Upper lobe of left lung (tissue), 6 donors: ENCODE results near the gene PTPN6. TPM values are rescaled to one million over a fixed set of nuclear protein-coding genes. Genes with fewer than 3 reads are reported as not detected.

Source experiments
- ATAC-seq, 2 donors: fragments of 200-7000 bp; cut with Tn5 transposase; one replicate each; pipeline ENCODE4 v1.9.1; 2022; ENCODE audit warnings: mild to moderate bottlenecking in 2 of 2, moderate library complexity in 2 of 2; ENCODE audit not compliant: low FRiP score in 2 of 2
- DNase-seq, 2 donors: peaks; one replicate each; pipeline ENCODE4 v3.0.0-alpha.2; 2019 to 2020
- H3K27ac ChIP-seq, 4 donors: fragments of 200-600 bp; sonication (generic); one replicate each; pipeline ENCODE4 v1.5.1; 2016 to 2019
- H3K27me3 ChIP-seq, 4 donors: fragments of 200-600 bp; sonication (generic); one replicate each; pipeline ENCODE4 v1.5.1; 2017 to 2019
- H3K36me3 ChIP-seq, 4 donors: fragments of 200-600 bp; sonication (generic); one replicate each; pipeline ENCODE4 v1.5.1; 2016 to 2019
- H3K4me1 ChIP-seq, 4 donors: fragments of 200-600 bp; sonication (generic); one replicate each; pipeline ENCODE4 v1.5.1; 2018 to 2019
- H3K4me3 ChIP-seq, 4 donors: fragments of 200-600 bp; sonication (generic); one replicate each; pipeline ENCODE4 v1.5.1; 2017 to 2019; ENCODE audit warnings: mild to moderate bottlenecking in 2 of 4, moderate library complexity in 1 of 4
- H3K9me3 ChIP-seq, 4 donors: fragments of 200-600 bp; sonication (generic); one replicate each; pipeline ENCODE4 v1.5.1; 2018 to 2019
- EP300 ChIP-seq, 4 donors: sonication (generic); formaldehyde crosslinking; IDR thresholded peaks; one replicate each; pipeline ENCODE4 v1.5.1; 2017; ENCODE audit warnings: antibody characterized with exemption in 4 of 4, control low read depth in 2 of 4
- POLR2A ChIP-seq, 4 donors: fragments of 450-650 bp; IDR thresholded peaks; one replicate each; pipeline ENCODE4 v1.5.1; 2016 to 2017; ENCODE audit warnings: antibody characterized with exemption in 4 of 4, mild to moderate bottlenecking in 2 of 4
- POLR2AphosphoS5 ChIP-seq, 2 donors: sonication (generic); formaldehyde crosslinking; IDR thresholded peaks; one replicate each; pipeline ENCODE4 v1.5.1; 2017; ENCODE audit warnings: antibody characterized with exemption in 2 of 2
- WGBS, 2 donors: methylation state at CpG; one replicate each; pipeline ENCODE4 v1.1.5; 2017 to 2018; 5-methylcytosine and 5-hydroxymethylcytosine counted together
- total RNA-seq, 6 donors: library from RNA; depleted of rRNA in 4 of 6; stranded (reverse); fragments of >200 nt in 4 of 6; gene quantifications; one replicate each; pipeline versions ENCODE4 v1.1.0 to v1.2.1, GENCODE V29; 2016 to 2021
- TF ChIP-seq, protein P1 (sequence below), 6 experiments: fragments of 450-650 bp in 4 of 6; fragments of 200-600 bp in 2 of 6; sonication (generic) in 2 of 6; IDR thresholded peaks; one replicate each; pipeline ENCODE4 v1.5.1; 2016 to 2019; ENCODE audit warnings: antibody characterized with exemption in 6 of 6
- donor health status: DM: no; HTN: no; CAD: no; lungs with moderate emphysema.
- donor health status: DM: no; HTN: yes; CAD: no; lungs with severe emphysema.

Gene PTPN6
- total RNA-seq, 6 donors from 2014 or later: 56.3 to 215 (median 114) TPM

DNA sequence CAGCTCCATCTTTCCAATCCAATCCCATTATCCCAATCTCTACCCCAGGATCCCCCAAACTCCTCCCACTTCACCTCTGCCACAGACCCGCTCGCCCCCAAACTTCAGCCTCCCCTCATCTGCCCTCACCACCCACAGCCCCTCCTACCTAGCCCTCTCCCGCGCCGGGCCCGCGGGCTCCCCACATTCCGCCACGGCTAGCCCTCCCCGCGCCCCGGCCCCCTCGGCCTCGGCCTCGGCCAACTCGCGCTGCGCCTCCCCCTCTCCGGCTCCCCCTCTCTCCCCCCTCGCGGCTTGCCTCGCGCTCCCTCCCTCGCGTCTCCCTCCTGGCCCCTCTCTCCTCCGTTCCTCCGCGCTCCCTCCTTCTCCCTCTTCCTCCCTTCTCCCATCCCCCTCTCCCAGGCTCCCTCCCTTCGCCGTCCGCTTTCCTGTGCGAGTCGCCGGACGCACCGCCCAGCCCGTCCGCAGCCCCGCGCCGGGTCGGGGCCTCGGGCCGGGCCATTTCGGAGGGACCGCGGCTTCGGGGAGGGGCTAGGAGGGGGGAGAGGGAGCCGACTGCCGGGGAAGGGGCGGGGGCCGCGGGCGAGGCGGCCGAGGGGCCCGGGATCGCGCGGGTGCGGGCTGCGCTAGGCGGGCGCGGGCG, 23.7 kb upstream of the PTPN6 start, which contains the start of gene ATN1:
ATN1 (plus strand) TSS at position 581 of the 643 bp plus-strand sequence. CDS start 6,043 bp downstream, outside the sequence.
- WGBS, 2 donors: 0 to 1% methylated on average over 27 to 31 of the region's 66 CpGs
- peak; percentile 67 to 93 for DNase-seq
- Histone ChIP-seq H3K36me3 (peaks cover 0 to 3% (median under 1%) of the 10 kb centered on the region in 4 donors), H3K27ac (peak within 1 kb of the TSS; percentile 92 to 99 (median 96)), H3K4me1 (peaks cover 49 to 69% (median 54%) of the 10 kb centered on the region in 4 donors), H3K4me3 (peak within 1 kb of the TSS; percentile 86 to 96 (median 90)), H3K9me3 (no peaks in the 10 kb centered on the region), H3K27me3 (no peaks in the 10 kb centered on the region)
- TF ChIP-seq POLR2AphosphoS5 (IDR thresholded peaks at IDR 0.05) (peak; percentile 70 to 76), POLR2A (IDR thresholded peaks at IDR 0.05) (peak in 1 of 4 donors; percentile 58)
- TF ChIP-seq, protein P1, sequence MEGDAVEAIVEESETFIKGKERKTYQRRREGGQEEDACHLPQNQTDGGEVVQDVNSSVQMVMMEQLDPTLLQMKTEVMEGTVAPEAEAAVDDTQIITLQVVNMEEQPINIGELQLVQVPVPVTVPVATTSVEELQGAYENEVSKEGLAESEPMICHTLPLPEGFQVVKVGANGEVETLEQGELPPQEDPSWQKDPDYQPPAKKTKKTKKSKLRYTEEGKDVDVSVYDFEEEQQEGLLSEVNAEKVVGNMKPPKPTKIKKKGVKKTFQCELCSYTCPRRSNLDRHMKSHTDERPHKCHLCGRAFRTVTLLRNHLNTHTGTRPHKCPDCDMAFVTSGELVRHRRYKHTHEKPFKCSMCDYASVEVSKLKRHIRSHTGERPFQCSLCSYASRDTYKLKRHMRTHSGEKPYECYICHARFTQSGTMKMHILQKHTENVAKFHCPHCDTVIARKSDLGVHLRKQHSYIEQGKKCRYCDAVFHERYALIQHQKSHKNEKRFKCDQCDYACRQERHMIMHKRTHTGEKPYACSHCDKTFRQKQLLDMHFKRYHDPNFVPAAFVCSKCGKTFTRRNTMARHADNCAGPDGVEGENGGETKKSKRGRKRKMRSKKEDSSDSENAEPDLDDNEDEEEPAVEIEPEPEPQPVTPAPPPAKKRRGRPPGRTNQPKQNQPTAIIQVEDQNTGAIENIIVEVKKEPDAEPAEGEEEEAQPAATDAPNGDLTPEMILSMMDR (IDR thresholded peaks at IDR 0.05): no peak
- peak; percentile 12 to 76 for ATAC-seq

DNA sequence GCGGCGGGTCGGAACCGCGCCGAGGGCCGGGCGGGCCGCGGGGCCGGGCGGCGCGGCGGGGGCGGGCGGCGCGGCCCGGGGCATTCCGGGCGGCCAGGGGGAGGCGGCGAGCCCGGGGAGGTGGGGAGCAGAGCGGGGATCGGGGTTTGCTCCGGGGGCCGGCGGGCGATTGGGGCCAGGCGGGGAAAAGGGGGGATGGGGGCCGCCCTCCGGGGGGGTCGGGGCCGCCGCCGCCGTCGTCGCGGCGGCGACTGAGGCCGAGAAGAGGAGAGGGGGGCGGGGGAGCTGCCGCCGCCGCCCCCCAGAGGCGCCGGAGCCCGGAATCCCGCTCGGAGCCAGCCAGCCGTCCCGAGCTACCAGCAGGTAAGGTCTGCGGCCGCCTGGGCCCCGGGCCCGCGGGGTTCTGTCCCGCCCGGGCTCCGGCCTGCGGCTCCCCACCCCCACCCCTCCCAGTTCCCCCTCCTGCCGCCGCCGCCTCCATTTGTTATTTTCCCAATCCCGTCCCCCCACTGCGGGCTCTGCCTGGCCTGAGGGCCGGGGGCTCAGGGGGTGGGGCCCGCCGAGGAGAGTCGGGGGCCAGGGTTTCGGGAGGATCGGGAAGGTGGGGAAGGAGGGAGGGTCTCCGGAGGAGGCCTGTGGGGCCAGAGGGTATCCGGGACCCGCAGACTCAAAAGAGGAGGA, 23.0 kb upstream of the PTPN6 start:
- 0 to 1% methylated on average over 9 to 12 of the region's 79 CpGs for WGBS, 2 donors
- Histone ChIP-seq H3K27me3 (no peaks in the 10 kb centered on the region), H3K4me1 (peaks cover 53 to 74% (median 59%) of the 10 kb centered on the region in 4 donors), H3K9me3 (no peaks in the 10 kb centered on the region), H3K27ac (peak overlapping the region; percentile 92 to 99 (median 96)), H3K36me3 (peaks cover 0 to 3% (median 0%) of the 10 kb centered on the region in 4 donors), H3K4me3 (peak overlapping the region; percentile 86 to 96 (median 90))
- peak in 1 of 2 donors; percentile 87 for DNase-seq
- TF ChIP-seq POLR2A (IDR thresholded peaks at IDR 0.05) (no peak), POLR2AphosphoS5 (IDR thresholded peaks at IDR 0.05) (no peak), EP300 (IDR thresholded peaks at IDR 0.05) (no peak)
- TF ChIP-seq, protein P1 (IDR thresholded peaks at IDR 0.05): no peak
- ATAC-seq: no peak

DNA sequence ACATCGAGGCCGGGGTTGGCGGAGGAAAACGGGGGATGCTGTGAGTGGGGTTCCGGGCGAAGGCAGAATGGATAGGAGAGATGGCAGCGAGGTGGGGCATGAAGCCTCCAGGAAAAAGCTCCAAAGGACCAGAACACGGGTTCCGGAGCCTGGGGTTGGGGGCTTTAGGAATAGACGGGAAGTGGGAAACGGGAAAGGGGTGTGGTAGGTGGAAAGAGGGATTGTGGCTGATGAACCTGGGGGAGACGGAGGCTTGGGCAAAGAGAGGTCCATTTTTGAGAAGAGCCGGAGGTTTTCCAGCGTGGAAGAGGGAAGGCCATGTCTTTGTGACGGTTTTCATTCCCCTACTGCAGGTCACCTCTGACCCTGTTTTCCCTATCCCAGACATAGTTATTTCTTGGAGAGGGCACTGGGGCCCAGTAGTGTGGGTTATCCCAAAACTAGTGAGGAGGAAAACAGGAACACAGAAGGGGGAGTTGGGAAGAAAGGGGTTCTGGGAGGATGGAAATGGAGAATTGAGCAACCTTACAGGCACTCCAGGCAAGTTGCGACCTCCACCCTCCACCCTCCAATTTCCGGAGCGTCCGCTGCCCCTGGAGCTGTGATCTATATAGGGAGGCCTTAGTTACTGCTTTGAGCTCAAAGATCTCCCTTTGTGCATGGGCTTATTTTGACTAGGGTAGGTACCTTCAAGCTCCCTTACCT, 22.3 kb upstream of the PTPN6 start:
- DNase-seq: no peak
- Histone ChIP-seq H3K4me3 (peak overlapping the region; percentile 86 to 96 (median 90)), H3K4me1 (peaks cover 60 to 80% (median 65%) of the 10 kb centered on the region in 4 donors), H3K36me3 (peaks cover 2 to 7% (median 3%) of the 10 kb centered on the region in 4 donors), H3K27me3 (no peaks in the 10 kb centered on the region), H3K9me3 (no peaks in the 10 kb centered on the region), H3K27ac (peak overlapping the region; percentile 92 to 99 (median 96))
- TF ChIP-seq POLR2AphosphoS5 (IDR thresholded peaks at IDR 0.05) (no peak), POLR2A (IDR thresholded peaks at IDR 0.05) (peak in 1 of 4 donors; percentile 12)
- no peak for ATAC-seq
- 10 to 13% methylated on average over 19 of the region's 19 CpGs for WGBS, 2 donors

DNA sequence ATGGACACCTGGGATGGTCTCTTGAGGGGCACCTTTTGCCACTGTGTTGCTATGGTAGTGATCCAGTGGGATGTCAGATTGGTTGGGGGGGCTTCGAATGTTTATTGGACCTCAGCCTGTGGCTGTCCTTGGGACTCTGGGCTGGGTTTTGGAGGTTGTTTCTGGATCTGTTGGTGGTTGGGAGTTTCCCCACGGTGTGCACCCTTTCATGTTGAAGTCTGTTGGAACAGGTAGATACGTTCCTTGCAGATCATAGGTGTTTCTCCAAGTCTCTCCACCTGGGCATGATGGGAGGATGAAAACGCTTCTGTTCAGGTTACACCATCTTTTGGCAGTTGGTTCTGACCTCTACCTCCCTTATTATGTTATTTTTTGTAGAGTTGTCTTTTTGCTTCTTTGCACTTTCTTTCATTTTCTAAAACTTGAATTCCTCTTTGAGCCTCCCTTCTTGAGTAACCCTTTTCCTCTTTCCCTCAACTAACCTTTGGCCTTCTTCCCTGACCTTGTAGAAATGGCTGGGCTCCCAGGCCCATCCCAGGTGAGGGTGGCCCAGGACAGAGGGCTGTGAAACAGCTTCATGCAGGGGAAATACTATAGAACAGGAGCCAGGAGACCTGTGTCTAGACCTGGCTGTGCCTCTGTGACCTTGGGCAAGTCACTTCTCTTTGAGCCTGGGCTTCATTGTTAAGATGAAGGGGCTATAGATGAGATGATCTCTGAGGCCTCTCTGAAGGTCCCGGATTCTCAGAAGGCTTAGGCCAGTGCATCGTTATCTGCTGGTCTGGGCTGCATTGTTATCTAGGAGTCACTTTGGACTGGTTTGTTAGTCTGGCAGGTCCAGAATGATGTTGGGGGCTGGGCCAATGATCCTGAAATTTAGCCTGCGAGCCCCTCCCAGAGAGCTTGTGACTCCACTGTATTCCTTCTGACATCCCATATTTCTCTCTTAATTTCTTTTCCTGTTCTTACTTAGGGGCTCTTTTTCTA, 21.4 kb upstream of the PTPN6 start:
- TF ChIP-seq POLR2A (IDR thresholded peaks at IDR 0.05): no peak
- WGBS, 2 donors: 58% methylated on average over 7 of the region's 7 CpGs
- ATAC-seq (no peak), DNase-seq (no peak)
- Histone ChIP-seq H3K9me3 (no peaks in the 10 kb centered on the region), H3K27me3 (no peaks in the 10 kb centered on the region), H3K36me3 (peaks cover 9 to 16% (median 11%) of the 10 kb centered on the region in 4 donors), H3K4me3 (peak overlapping the region in 3 of 4 donors; percentile 86 to 96 (median 89)), H3K27ac (peak overlapping the region; percentile 92 to 99 (median 96)), H3K4me1 (peaks cover 63 to 79% (median 67%) of the 10 kb centered on the region in 4 donors)

DNA sequence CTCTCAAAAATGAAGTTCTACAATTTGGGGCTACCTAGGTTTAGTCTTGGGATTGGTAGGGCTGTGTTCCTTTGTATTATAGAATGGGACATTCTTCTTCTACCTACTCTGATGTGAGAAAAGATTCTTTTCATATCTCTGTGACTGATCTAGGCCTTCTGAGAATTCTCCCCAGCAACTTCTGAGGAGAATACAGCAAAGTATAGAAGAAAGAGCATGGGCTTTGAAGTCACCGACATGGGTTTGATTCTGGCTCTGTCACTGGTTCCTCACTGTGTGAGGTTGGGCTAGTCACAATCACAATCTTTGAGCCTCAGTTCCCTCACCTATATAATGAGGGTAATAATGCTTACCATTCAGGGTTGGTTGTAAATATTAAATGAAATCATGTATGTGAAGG, 18.4 kb upstream of the PTPN6 start:
- ATAC-seq: no peak
- Histone ChIP-seq H3K4me1 (peaks cover 59 to 79% (median 66%) of the 10 kb centered on the region in 4 donors), H3K9me3 (no peaks in the 10 kb centered on the region), H3K36me3 (peaks cover 9 to 39% (median 25%) of the 10 kb centered on the region in 4 donors), H3K27me3 (no peaks in the 10 kb centered on the region), H3K27ac (peak overlapping the region in 2 of 4 donors; percentile 82 to 94), H3K4me3 (no peak overlapping the region)
- DNase-seq: no peak
- TF ChIP-seq EP300 (IDR thresholded peaks at IDR 0.05) (no peak), POLR2A (IDR thresholded peaks at IDR 0.05) (no peak), POLR2AphosphoS5 (IDR thresholded peaks at IDR 0.05) (no peak)
- TF ChIP-seq, protein P1 (IDR thresholded peaks at IDR 0.05): no peak
- WGBS, 2 donors: 65 to 75% methylated on average over 1 of the region's 1 CpG
